Measurements from ENCODE around the gene SLC2A5. TPM values are rescaled to one million over a fixed set of nuclear protein-coding genes. Genes with fewer than 3 reads are reported as not detected.

Gene SLC2A5
- total RNA-seq, 1 experiment from 2014 or later: 0.70 TPM

DNA sequence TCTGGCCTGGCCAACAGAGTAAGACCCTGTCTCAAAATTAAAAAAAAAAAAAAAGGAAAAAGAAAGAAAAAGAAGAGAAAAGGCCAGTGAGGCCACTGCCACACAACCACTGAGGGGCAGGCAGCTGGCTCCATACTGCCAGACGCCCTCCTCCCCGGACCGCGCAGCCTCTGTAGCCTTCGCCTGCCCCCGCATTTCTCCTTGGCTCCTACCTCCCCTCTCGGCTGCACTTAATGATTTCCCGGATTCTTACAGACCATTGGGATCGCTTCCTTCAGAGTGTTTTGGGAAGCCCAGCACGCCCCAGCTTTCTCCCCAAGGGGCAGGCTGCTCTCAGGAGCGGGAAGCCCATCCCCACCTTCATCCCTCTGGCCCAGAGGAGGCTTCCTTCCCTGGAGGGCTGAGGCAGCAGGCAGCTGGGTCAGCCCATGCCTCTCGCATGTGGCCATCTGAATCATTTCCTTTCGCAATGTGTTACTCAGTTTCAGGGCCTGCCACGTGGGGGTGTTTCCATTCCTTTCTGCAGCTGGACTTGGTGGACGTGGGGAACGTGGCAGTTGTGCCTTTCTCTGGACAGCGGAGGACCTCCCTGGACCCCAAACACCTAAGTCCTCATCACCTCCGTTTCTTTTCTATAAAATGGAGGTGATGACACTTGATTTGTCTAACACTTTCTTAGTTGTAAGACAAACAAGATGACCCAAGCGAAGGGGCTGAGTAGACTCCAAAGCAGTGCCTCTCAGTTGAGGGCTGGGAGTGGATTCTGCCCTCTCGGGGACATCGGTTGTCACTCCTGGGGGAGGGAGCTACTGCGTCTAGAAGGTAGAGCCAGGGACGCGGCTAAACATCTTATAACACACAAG, 2.3 kb downstream of the SLC2A5 start:
- CTCF ChIA-PET: interaction anchor here (0.7 kb wide), 1 partner anchor 897 kb away, joined by 6 read pairs; no protein-coding TSS in a partner anchor
- POLR2A ChIA-PET: no interaction called here
- no peak for DNase-seq
- Mint-ChIP-seq H3K9me3 (ENCODE audit: unreplicated experiment) (no peaks in the 10 kb centered on the region), H3K27ac (ENCODE audit: unreplicated experiment) (no peak overlapping the region), H3K27me3 (ENCODE audit: insufficient read depth, unreplicated experiment) (no peaks in the 10 kb centered on the region), H3K4me3 (ENCODE audit: unreplicated experiment) (no peak overlapping the region), H3K4me1 (ENCODE audit: low read depth, unreplicated experiment) (no peaks in the 10 kb centered on the region), H3K36me3 (ENCODE audit: insufficient read depth, unreplicated experiment) (no peaks in the 10 kb centered on the region)
- no peaks in the 10 kb centered on the region for H3K9me3 ChIP-seq
- H3K4me1 ChIP-seq: 0 out of 2 replicates have a peak, but pooled peaks cover 4% of the 10 kb centered on the region
- no peaks in the 10 kb centered on the region for H3K27me3 ChIP-seq (replicated peaks; ENCODE audit: control insufficient read depth, insufficient read depth, low read length)
- no peak overlapping the region for H3K4me3 ChIP-seq (ENCODE audit: low read depth, low read length)
- intact Hi-C loops (cut with micrococcal nuclease; ENCODE audit: unreplicated experiment): no loop called here
- no peak for TF ChIP-seq CTCF (IDR thresholded peaks at IDR 0.05; ENCODE audit: insufficient read depth in 1 of 2, low read depth in 1 of 2, low read length in 1 of 2, severe bottlenecking in 1 of 2, unreplicated experiment in 1 of 2)
- BruUV-seq (replicated peaks): no TSS peak
- H3K36me3 ChIP-seq (ENCODE audit: control insufficient read depth, insufficient read depth, low read length): no peaks in the 10 kb centered on the region

- no peak overlapping the region for H3K4me3 Mint-ChIP-seq (ENCODE audit: unreplicated experiment)
- no peak for TF ChIP-seq CTCF (IDR thresholded peaks at IDR 0.05; ENCODE audit: insufficient read depth in 1 of 2, low read depth in 1 of 2, low read length in 1 of 2, severe bottlenecking in 1 of 2, unreplicated experiment in 1 of 2)
- intact Hi-C loops (cut with micrococcal nuclease; ENCODE audit: unreplicated experiment): no loop called here
- Histone ChIP-seq H3K4me1 (0 out of 2 replicates have a peak, but pooled peaks cover 4% of the 10 kb centered on the region), H3K36me3 (ENCODE audit: control insufficient read depth, insufficient read depth, low read length) (no peaks in the 10 kb centered on the region), H3K27me3 (replicated peaks; ENCODE audit: control insufficient read depth, insufficient read depth, low read length) (no peaks in the 10 kb centered on the region), H3K4me3 (ENCODE audit: low read depth, low read length) (no peak overlapping the region), H3K9me3 (no peaks in the 10 kb centered on the region)
- H3K27me3 Mint-ChIP-seq (ENCODE audit: insufficient read depth, unreplicated experiment): no peaks in the 10 kb centered on the region
- no peaks in the 10 kb centered on the region for H3K9me3 Mint-ChIP-seq (ENCODE audit: unreplicated experiment)
- POLR2A ChIA-PET: no interaction called here
- CTCF ChIA-PET: interaction anchor here (0.6 kb wide), 1 partner anchor 716 kb away, joined by 5 read pairs; no protein-coding TSS in a partner anchor
- no peaks in the 10 kb centered on the region for H3K36me3 Mint-ChIP-seq (ENCODE audit: insufficient read depth, unreplicated experiment)
- no TSS peak for BruUV-seq (replicated peaks)
- DNase-seq: no peak
- H3K4me1 Mint-ChIP-seq (ENCODE audit: low read depth, unreplicated experiment): peaks cover 8% of the 10 kb centered on the region
- no peak overlapping the region for H3K27ac Mint-ChIP-seq (ENCODE audit: unreplicated experiment)
Observed at GRCh38 chr1:9065213-9065751, 4.2 kb downstream of the SLC2A5 start.

GRCh38 chr1:9062846-9063245, 6.6 kb downstream of the SLC2A5 start:
- no peak for DNase-seq
- Mint-ChIP-seq H3K27ac (ENCODE audit: unreplicated experiment) (no peak overlapping the region), H3K4me3 (ENCODE audit: unreplicated experiment) (no peak overlapping the region), H3K27me3 (ENCODE audit: insufficient read depth, unreplicated experiment) (no peaks in the 10 kb centered on the region), H3K9me3 (ENCODE audit: unreplicated experiment) (no peaks in the 10 kb centered on the region), H3K4me1 (ENCODE audit: low read depth, unreplicated experiment) (peaks cover 8% of the 10 kb centered on the region), H3K36me3 (ENCODE audit: insufficient read depth, unreplicated experiment) (no peaks in the 10 kb centered on the region)
- Histone ChIP-seq H3K4me1 (no peaks in the 10 kb centered on the region), H3K27me3 (replicated peaks; ENCODE audit: control insufficient read depth, insufficient read depth, low read length) (no peaks in the 10 kb centered on the region), H3K36me3 (ENCODE audit: control insufficient read depth, insufficient read depth, low read length) (no peaks in the 10 kb centered on the region), H3K4me3 (ENCODE audit: low read depth, low read length) (no peak overlapping the region), H3K9me3 (no peaks in the 10 kb centered on the region)
- no TSS peak for BruUV-seq (replicated peaks)
- CTCF ChIA-PET: no interaction called here
- POLR2A ChIA-PET: no interaction called here
- no peak for TF ChIP-seq CTCF (IDR thresholded peaks at IDR 0.05; ENCODE audit: insufficient read depth in 1 of 2, low read depth in 1 of 2, low read length in 1 of 2, severe bottlenecking in 1 of 2, unreplicated experiment in 1 of 2)
- intact Hi-C loops (cut with micrococcal nuclease; ENCODE audit: unreplicated experiment): no loop called here
